Colonic mucosa (tissue), 4 donors: ENCODE results near the gene WDFY4. TPM values are rescaled to one million over a fixed set of nuclear protein-coding genes. Genes with fewer than 3 reads are reported as not detected.

Source experiments
- DNase-seq: peaks from one replicate; pipeline ENCODE4 v3.0.0-alpha.2; 2020
- H3K27ac ChIP-seq: fragments of 200-600 bp; one replicate; pipeline ENCODE4 v1.8.0; 2021
- H3K27me3 ChIP-seq: fragments of 200-600 bp; one replicate; pipeline ENCODE4 v1.8.0; 2021
- H3K36me3 ChIP-seq: fragments of 200-600 bp; one replicate; pipeline ENCODE4 v1.8.0; 2021
- H3K4me1 ChIP-seq: fragments of 200-600 bp; one replicate; pipeline ENCODE4 v1.8.0; 2021; ENCODE audit warnings: mild to moderate bottlenecking
- H3K4me3 ChIP-seq: fragments of 200-600 bp; one replicate; pipeline ENCODE4 v1.8.0; 2021
- H3K9ac ChIP-seq, 2 donors: one replicate each; pipeline ENCODE4 v1.7.0; 2013; ENCODE audit warnings: control low read depth in 2 of 2, low read depth in 2 of 2, low read length in 2 of 2
- H3K9me3 ChIP-seq: fragments of 200-600 bp; one replicate; pipeline ENCODE4 v1.8.0; 2021
- CTCF ChIP-seq: fragments of 200-600 bp; IDR thresholded peaks from one replicate; pipeline ENCODE4 v1.8.0; 2022; ENCODE audit warnings: antibody characterized with exemption, mild to moderate bottlenecking
- intact Hi-C: fragments of 100-400 bp; cut with DNase I; formaldehyde crosslinking; loops from one replicate; pipeline ENCODE4 v1.14.1; 2022
- total RNA-seq, 2 donors: library from RNA; stranded (reverse); fragmentation: NEBNext Ultra II Directional in 1 of 2; extraction: Animal tissue kit (Norgen Biotek cat#: 25700) in 1 of 2; gene quantifications; one replicate each; pipeline ENCODE4 v1.2.1, GENCODE V29; 2021
- donor health status: healthy.
- donor health status: DM: no; HTN: no; CAD: no.
- donor health status: DM: no; HTN: no; CAD: no.

Gene WDFY4
- total RNA-seq, 2 donors from 2014 or later, result 1.5 to 1.6 TPM

DNA sequence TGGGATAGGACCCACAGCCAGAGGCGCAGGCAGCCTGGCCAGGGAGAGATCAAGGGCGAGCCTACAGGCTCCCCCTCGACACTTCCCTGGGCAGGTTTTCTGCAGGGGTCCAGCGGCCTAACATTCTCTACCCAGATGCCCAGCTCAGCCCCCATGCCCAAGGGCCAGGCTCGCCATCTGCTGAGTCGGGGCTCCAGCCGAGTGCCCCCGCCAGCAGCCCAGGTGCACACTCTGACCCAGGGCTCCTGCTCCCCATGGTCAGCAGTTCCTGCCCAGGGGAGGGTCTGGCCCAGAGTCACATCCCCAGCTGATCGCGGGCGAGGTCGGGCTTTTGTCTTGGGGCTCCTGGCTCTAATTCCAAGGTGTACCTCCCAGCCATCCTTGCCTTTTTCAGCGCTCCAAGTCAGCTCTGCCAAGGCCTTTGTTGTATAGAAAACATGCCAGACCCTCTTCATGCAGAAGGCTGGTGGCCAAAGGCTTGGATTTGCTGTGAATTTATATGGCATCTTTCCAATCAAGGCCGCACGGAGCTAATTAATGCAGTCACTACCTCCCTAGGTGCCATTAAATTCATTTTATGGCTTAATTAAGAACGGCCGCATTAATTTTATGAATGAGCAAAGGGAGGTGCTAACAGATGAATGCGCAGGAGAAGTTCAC lies 134.3 kb downstream of the WDFY4 start:
- H3K9me3 ChIP-seq, result no peaks in the 10 kb centered on the region
- intact Hi-C loops, result no loop called here
- no peak for TF ChIP-seq CTCF
- H3K4me3 ChIP-seq, result no peak overlapping the region
- H3K27me3 ChIP-seq, result no peaks in the 10 kb centered on the region
- no peaks in the 10 kb centered on the region for H3K36me3 ChIP-seq
- H3K27ac ChIP-seq, result no peak overlapping the region
- no peaks in the 10 kb centered on the region for H3K4me1 ChIP-seq
- no peak for DNase-seq
- H3K9ac ChIP-seq, result no peak overlapping the region

DNA sequence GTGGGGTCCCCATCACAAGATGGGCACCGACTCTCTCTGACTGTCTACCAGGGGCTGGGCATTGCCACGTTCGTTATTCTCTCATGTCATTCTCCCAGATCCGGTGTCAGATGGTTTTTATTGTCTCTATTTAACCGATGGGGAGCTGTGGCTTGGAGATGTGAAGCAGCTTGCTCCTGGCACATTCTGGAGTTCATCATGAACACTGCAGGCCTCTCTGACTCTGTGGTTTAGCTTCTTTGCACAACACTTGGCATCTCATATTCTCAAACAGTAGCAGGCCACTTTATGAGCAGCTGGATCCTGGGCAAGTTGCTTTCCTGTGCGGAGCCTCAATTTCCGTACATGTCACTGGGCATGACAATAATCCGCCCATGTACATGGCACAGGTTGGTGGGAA lies 135.1 kb downstream of the WDFY4 start:
- Histone ChIP-seq H3K9me3 (no peaks in the 10 kb centered on the region), H3K4me3 (no peak overlapping the region), H3K4me1 (no peaks in the 10 kb centered on the region), H3K27ac (no peak overlapping the region), H3K27me3 (no peaks in the 10 kb centered on the region), H3K36me3 (no peaks in the 10 kb centered on the region), H3K9ac (no peak overlapping the region)
- TF ChIP-seq CTCF, result no peak
- no peak for DNase-seq
- intact Hi-C loops, result no loop called here

GRCh38 chr10:48820231-48820630 lies 135.6 kb downstream of the WDFY4 start:
- Histone ChIP-seq H3K27me3 (no peaks in the 10 kb centered on the region), H3K4me3 (no peak overlapping the region), H3K9me3 (no peaks in the 10 kb centered on the region), H3K27ac (no peak overlapping the region), H3K9ac (no peak overlapping the region), H3K36me3 (no peaks in the 10 kb centered on the region), H3K4me1 (no peaks in the 10 kb centered on the region)
- no peak for DNase-seq
- intact Hi-C loops, result no loop called here
- TF ChIP-seq CTCF, result no peak

DNA sequence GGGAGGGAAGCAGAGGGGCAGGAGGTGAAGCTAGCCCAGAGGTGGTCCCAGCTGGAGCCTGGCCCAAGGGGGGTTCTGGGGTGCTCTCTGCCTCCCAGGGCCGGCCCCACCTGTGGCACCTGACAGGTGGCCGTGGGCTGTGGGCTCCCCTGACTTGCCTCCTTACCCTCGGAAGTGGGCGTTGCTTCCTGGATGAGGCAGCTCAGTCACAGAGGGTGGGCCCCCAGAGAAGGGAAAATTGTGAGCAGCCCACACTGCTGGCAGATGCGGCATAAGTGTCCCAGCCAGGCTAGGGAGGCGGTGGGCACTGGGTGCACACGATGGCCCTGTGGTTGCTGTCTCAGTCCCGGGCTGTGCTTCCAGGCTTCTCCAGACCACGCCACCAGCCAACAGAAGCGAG lies 136.0 kb downstream of the WDFY4 start:
- Histone ChIP-seq H3K9ac (no peak overlapping the region), H3K27me3 (no peaks in the 10 kb centered on the region), H3K4me3 (no peak overlapping the region), H3K27ac (no peak overlapping the region), H3K36me3 (no peaks in the 10 kb centered on the region), H3K4me1 (no peaks in the 10 kb centered on the region), H3K9me3 (no peaks in the 10 kb centered on the region)
- no peak for DNase-seq
- intact Hi-C loops, result no loop called here
- TF ChIP-seq CTCF, result no peak

DNA sequence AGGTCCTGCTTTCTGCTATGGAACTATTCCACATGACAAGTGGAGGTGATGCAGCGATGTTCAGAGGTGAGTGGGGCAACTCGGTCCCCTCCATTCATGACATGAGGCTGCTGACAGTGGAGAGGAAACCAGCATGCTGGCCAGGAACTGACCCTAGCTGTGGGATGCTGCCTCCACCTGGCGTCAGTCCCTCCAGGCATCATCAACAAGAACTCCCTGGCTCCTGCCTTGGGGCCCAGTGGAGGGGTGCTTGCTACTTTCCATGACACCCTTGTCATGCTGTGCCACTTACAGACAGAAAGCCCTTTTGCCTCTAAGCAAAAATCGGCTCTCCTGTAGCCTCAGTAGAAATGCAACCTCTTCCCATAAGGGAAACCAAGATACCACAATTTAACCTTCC lies 136.4 kb downstream of the WDFY4 start:
- Histone ChIP-seq H3K4me1 (no peaks in the 10 kb centered on the region), H3K4me3 (no peak overlapping the region), H3K27ac (no peak overlapping the region), H3K9ac (no peak overlapping the region), H3K36me3 (no peaks in the 10 kb centered on the region), H3K9me3 (no peaks in the 10 kb centered on the region), H3K27me3 (no peaks in the 10 kb centered on the region)
- no peak for TF ChIP-seq CTCF
- DNase-seq, result no peak
- intact Hi-C loops, result no loop called here
